Testis (tissue), 3 donors: ENCODE measurements around the gene BEAN1. TPM values are rescaled to one million over a fixed set of nuclear protein-coding genes. Genes with fewer than 3 reads are reported as not detected.

ENCODE experiments used
- DNase-seq: peaks from one replicate; pipeline ENCODE4 v3.0.0-alpha.2; 2019
- H3K27ac ChIP-seq, 2 donors: fragments of 200-600 bp; sonication (generic); one replicate each; pipeline ENCODE4 v1.5.1; 2019
- H3K27me3 ChIP-seq: fragments of 200-600 bp; sonication (generic); one replicate; pipeline ENCODE4 v1.5.1; 2019
- H3K36me3 ChIP-seq: fragments of 200-600 bp; sonication (generic); one replicate; pipeline ENCODE4 v1.5.1; 2017; ENCODE audit warnings: low read depth; ENCODE audit errors: missing control alignments
- H3K4me1 ChIP-seq: fragments of 200-600 bp; sonication (generic); one replicate; pipeline ENCODE4 v1.5.1; 2019
- H3K4me3 ChIP-seq, 2 donors: fragments of 200-600 bp; sonication (generic); one replicate each; pipeline ENCODE4 v1.5.1; 2017 to 2019
- H3K9me3 ChIP-seq: fragments of 200-600 bp; sonication (generic); one replicate; pipeline ENCODE4 v1.5.1; 2017
- POLR2A ChIP-seq: fragments of 450-650 bp; IDR thresholded peaks from one replicate; pipeline ENCODE4 v1.6.1; 2017; ENCODE audit warnings: antibody characterized with exemption, mild to moderate bottlenecking, moderate library complexity
- WGBS, 2 donors: methylation state at CpG; one replicate each; pipeline ENCODE4 v1.1.5; 2018; 5-methylcytosine and 5-hydroxymethylcytosine counted together
- intact Hi-C: fragments of 100-400 bp; cut with DNase I; formaldehyde crosslinking; loops from one replicate; pipeline ENCODE4 v1.15.1; 2023; ENCODE audit warnings: low total_unique reads
- polyA plus RNA-seq: library from polyadenylated mRNA; stranded (reverse); fragments of 350-450 nt; fragmentation: Illumina TruSeq; extraction: RNeasy Lipid Tissue Mini Kit (QIAGEN cat#74804); gene quantifications from one replicate; pipeline ENCODE4 v1.2.3, GENCODE V29; 2014; ENCODE audit warnings: low read depth, low replicate concordance; ENCODE audit not compliant: insufficient read depth
- total RNA-seq, 2 donors: library from RNA; depleted of rRNA; stranded (reverse); fragments of >200 nt; gene quantifications; one replicate each; pipeline ENCODE4 v1.2.3, GENCODE V29; 2016
- TF ChIP-seq, protein P1 (sequence below), 3 experiments: fragments of 450-650 bp in 2 of 3; fragments of 200-600 bp in 1 of 3; sonication (generic) in 1 of 3; IDR thresholded peaks; one replicate each; pipeline ENCODE4 v1.5.1; 2016 to 2019; ENCODE audit warnings: antibody characterized with exemption in 3 of 3, mild to moderate bottlenecking in 2 of 3, moderate library complexity in 1 of 3

Gene BEAN1
- total and polyA plus RNA-seq, 3 donors from 2014 or later = 4.2 to 18.0 (median 6.1) TPM

DNA sequence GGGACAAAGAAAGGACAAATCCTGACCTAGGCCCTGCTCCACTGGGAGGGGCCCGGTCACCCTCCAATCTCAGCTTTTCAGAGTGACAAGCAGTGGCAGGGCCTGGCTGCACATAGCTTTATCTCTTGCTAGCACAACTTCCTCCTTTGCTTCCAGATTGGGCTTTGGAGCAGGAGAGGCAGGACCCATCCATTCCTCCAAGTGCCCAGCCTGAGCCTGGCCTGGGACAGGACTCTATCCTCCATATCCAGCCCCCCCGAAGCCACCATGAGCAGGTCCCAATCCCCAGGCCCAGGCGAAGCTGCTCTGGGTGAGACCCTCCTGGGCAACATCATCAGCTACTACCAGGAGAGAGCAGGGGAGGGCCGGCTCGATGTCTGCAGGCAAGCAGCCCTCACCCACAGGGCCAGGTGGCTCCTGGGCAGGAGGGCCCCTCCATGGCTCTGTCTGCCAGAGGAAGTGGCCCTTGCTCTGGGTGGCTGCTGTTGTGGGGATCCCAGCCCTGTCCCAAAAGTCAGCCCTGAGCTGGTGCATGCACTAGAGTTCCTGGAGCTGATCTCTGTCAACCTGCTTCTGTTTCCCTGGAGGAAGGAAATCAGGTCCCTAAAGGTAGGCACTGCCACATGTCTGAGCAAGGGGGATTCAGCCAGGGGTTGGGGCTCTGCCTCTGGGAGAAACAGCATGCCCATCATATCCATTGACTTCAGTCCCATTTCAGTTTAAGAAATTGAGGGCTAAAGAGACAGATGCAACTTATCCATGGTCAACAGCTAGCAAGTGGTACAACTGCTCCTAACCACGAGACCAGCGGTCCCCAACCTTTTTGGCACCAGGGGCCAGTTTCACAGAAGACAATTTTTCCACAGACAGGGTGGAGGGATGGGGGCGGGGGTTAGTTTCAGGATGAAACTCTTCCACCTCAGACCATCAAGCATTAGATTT, 64.0 kb downstream of the BEAN1 start:
- DNase-seq = no peak

DNA sequence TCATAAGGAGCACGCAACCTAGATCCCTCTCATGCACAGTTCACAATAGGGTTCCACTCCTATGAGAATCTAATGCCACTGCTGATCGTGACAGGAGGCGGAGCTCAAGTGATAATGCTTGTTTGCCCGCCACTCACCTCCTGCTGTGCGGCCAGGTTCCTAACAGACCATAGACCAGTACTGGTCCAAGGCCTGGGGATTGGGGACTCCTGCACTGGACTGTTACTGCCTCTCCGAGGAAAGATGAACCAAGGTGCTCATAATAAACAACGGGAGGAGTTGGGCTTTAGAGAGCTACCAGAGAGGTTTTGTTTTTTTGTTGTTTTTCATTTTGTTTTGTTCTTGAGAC, 64.6 kb downstream of the BEAN1 start:
- 91 to 92% methylated on average over 7 of the region's 7 CpGs for WGBS, 2 donors
- intact Hi-C loops = no loop called here
- TF ChIP-seq, protein P1, sequence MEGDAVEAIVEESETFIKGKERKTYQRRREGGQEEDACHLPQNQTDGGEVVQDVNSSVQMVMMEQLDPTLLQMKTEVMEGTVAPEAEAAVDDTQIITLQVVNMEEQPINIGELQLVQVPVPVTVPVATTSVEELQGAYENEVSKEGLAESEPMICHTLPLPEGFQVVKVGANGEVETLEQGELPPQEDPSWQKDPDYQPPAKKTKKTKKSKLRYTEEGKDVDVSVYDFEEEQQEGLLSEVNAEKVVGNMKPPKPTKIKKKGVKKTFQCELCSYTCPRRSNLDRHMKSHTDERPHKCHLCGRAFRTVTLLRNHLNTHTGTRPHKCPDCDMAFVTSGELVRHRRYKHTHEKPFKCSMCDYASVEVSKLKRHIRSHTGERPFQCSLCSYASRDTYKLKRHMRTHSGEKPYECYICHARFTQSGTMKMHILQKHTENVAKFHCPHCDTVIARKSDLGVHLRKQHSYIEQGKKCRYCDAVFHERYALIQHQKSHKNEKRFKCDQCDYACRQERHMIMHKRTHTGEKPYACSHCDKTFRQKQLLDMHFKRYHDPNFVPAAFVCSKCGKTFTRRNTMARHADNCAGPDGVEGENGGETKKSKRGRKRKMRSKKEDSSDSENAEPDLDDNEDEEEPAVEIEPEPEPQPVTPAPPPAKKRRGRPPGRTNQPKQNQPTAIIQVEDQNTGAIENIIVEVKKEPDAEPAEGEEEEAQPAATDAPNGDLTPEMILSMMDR (IDR thresholded peaks at IDR 0.05) = no peak
- TF ChIP-seq POLR2A = no peak

More for the DNA sequence above, 64.0 kb downstream of the BEAN1 start:
- Histone ChIP-seq H3K4me1 (peaks cover 11% of the 10 kb centered on the region), H3K36me3 (no peaks in the 10 kb centered on the region), H3K27me3 (no peaks in the 10 kb centered on the region), H3K4me3 (no peak overlapping the region), H3K27ac (no peak overlapping the region), H3K9me3 (no peaks in the 10 kb centered on the region)
- intact Hi-C loops = no loop called here
- WGBS, 2 donors = 82 to 100% methylated on average over 4 to 8 of the region's 8 CpGs
- TF ChIP-seq, protein P1 (IDR thresholded peaks at IDR 0.05) = no peak
- TF ChIP-seq POLR2A = no peak

DNA sequence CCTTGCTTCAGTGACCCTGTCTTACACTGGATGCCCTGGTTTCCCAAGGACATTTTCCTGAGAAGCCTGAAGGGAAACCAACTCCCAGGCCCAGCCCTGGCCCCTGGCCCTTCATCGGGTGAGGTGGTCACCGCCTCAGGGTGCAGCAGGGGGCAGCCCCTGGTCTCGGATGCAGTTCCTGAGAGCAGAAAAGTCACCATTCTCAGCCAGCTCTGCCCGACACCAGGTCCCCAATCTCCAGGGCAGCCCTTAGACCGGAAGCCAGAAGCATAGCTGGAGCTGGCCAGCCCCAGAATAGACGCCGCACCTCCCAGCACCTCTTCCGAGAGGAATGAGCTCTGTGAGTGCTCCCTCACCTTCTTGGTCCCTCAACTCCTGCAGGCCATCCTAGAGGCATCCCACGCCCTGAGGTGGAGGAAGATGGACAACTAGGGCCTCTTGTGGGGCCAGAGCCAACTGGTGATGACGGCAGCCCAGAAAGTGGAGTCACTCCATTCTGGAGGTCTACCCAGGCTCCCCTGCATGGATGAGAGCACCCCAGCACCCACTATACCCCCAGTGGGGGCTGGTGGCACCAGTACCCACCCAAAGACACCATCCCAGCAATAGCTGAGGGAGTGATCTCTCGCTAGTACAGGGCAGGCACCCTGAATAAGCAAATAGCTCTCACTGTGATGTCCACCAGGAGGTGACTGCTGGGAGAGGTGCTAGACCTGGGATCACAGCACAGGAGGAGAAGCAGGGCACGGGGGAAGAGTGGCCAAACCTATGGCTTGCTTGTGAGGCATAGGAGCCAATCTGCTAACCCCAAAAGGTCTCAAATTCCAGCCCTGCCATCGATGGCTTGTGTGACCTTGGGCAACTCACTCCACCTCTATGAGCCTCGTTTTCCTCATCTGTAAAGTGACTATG, 66.7 kb downstream of the BEAN1 start:
- H3K4me3 ChIP-seq = no peak overlapping the region
- no peak for DNase-seq
- no peak for TF ChIP-seq POLR2A
- TF ChIP-seq, protein P1 (IDR thresholded peaks at IDR 0.05) = no peak
- intact Hi-C loops = no loop called here
- H3K9me3 ChIP-seq = no peaks in the 10 kb centered on the region
- WGBS, 2 donors = 95% methylated on average over 4 to 13 of the region's 14 CpGs
- no peaks in the 10 kb centered on the region for H3K4me1 ChIP-seq
- no peak overlapping the region for H3K27ac ChIP-seq
- no peaks in the 10 kb centered on the region for H3K27me3 ChIP-seq
- H3K36me3 ChIP-seq = no peaks in the 10 kb centered on the region

More for the DNA sequence above, 64.6 kb downstream of the BEAN1 start:
- Histone ChIP-seq H3K4me1 (peaks cover 7% of the 10 kb centered on the region), H3K27ac (no peak overlapping the region), H3K9me3 (no peaks in the 10 kb centered on the region), H3K4me3 (no peak overlapping the region), H3K27me3 (no peaks in the 10 kb centered on the region), H3K36me3 (no peaks in the 10 kb centered on the region)
- no peak for DNase-seq

DNA sequence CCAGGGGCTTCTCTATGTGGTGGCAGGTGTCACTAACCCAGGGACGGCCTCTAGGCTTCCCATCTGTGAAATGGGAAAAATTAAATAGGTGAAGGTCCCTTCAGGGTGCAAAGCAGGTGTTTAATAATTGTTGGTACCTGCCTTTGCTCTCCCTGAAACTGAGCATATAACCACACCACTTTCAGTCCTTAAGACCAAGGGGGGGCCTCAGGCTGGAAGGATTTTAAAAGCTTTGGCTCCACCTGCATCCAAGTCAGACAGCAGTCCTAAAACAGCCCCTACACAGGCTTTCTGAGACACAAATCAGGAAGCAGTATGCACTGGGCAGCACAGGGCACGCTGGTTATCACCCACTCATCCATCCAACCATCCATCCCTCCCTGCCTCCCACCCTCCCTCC, 67.8 kb downstream of the BEAN1 start:
- H3K36me3 ChIP-seq = no peaks in the 10 kb centered on the region
- no peak overlapping the region for H3K27ac ChIP-seq
- 91 to 98% methylated on average over 2 of the region's 2 CpGs for WGBS, 2 donors
- no peak for TF ChIP-seq POLR2A
- TF ChIP-seq, protein P1 (IDR thresholded peaks at IDR 0.05) = no peak
- no peaks in the 10 kb centered on the region for H3K4me1 ChIP-seq
- H3K9me3 ChIP-seq = no peaks in the 10 kb centered on the region
- no peak overlapping the region for H3K4me3 ChIP-seq
- no peak for DNase-seq
- H3K27me3 ChIP-seq = no peaks in the 10 kb centered on the region
- intact Hi-C loops = no loop called here
